Sciatic nerve (tissue), 2 donors: ENCODE results near the gene MTG2. TPM values are rescaled to one million over a fixed set of nuclear protein-coding genes. Genes with fewer than 3 reads are reported as not detected.
A peak's percentile ranks its signal among the peaks of the same experiment; 100 is the strongest.

Experiments used
- ATAC-seq: fragments of 200-7000 bp; cut with Tn5 transposase; one replicate; pipeline ENCODE4 v1.9.1; 2020; ENCODE audit warnings: mild to moderate bottlenecking, moderate library complexity
- DNase-seq: peaks from one replicate; pipeline ENCODE4 v3.0.0-alpha.2; 2020; ENCODE audit warnings: low spot score
- intact Hi-C: fragments of 100-400 bp; cut with DNase I; formaldehyde crosslinking; loops from one replicate; pipeline ENCODE4 v1.14.2; 2022
- total RNA-seq: library from RNA; stranded (reverse); fragmentation: NEBNext Ultra II Directional; extraction: Animal tissue kit (Norgen Biotek cat#: 25700); gene quantifications from one replicate; pipeline ENCODE4 v1.2.1, GENCODE V29; 2021
- donor health status: DM: no; HTN: no; CAD: no.
- donor health status: DM: no; HTN: no; CAD: no.

Gene MTG2, protein sequence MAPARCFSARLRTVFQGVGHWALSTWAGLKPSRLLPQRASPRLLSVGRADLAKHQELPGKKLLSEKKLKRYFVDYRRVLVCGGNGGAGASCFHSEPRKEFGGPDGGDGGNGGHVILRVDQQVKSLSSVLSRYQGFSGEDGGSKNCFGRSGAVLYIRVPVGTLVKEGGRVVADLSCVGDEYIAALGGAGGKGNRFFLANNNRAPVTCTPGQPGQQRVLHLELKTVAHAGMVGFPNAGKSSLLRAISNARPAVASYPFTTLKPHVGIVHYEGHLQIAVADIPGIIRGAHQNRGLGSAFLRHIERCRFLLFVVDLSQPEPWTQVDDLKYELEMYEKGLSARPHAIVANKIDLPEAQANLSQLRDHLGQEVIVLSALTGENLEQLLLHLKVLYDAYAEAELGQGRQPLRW
- total RNA-seq = 31.4 TPM

DNA sequence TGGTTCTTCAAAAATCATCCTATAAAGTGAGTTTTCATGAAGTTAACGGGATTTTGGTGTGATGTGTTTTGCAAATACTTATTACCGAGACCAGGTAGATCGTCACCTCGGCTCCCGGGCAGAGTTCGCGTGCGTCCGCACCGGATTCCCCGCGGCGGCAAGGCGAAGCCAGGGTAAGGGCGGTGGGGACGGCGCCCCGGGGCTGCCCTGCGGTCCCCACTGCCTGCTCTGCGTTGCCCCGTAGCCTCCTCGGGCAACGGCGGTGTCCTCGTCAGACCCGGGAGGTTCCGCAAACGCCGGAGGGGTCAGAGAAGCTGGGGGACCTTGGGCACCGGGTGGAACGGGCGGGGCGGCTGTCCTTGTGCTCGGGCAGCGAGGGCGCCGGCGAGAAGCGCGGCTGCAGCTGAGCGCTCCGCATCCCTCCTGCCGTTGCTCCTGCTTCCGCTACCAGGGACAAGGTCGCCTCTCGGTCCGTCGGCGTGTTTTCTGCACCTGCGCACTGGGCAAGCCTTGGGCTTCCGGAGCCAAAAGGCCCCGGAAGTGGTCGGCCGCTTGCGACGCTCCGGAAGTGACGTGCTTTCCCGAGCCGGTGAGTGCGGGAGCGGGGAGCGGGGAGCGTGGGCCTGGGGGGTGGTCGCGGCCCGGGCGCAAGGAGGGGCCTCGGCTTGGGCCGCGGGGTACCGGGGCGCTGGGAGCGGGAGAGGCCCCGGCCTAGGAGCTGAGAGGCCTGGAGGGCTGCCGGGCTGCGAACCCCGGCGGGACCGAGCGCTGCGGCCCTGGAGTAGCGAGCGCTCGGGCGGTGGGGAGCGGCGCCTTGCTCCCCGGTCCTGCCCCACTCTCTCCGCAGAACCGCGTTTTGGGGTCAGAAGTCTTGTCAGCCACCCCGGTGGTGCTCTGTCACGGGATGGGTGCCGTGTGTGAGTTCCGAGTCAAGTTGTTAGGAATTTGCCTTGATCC, at the start of gene MTG2:
Gene MTG2 (plus strand): TSS at position 560 of the 957 bp plus-strand sequence. CDS start 10,393 bp downstream, outside the sequence.
- ATAC-seq = peak; percentile 98
- DNase-seq = peak; percentile 96
- intact Hi-C loops = loop anchor here (5.0 kb wide), 1 partner anchor 175 kb away; no protein-coding TSS in a partner anchor

DNA sequence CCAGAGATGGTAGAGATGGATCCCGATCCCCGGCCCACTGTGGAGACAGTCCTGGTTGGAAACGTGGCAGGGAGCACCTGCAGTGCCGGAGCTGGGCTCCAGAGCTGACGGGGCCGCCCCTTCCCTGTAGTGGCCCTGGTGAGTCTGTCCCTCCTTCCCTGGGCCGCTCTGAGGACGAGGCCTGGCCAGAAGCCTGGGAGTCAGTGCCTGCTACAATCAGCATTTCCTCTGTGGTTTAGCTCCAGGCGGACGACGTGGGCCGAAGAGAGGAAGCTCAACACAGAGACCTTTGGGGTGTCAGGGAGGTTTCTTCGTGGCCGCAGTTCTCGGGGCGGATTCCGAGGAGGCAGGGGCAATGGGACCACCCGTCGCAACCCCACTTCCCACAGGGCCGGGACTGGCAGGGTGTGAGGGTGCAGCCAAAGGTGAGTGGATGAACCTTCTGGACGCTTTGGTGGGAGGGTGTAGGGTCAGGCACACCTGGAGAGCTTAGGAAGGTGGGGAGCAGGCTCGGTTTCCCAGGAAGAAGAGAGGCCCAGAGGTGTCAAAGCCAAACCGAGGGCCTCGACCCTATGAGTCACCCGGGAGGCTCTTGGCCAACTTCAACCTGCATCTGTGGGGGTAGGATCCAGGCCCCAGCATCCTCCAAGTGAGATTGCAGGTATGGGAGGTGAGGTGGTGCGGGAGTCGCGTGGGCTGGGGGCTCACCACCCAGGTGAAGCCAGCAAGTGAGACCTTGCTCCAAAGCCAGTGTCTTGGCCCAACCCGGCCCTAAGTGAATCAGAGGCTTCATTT, 49.6 kb upstream of the MTG2 start:
- ATAC-seq (peak; percentile 37), DNase-seq (no peak)
- intact Hi-C loops = no loop called here

DNA sequence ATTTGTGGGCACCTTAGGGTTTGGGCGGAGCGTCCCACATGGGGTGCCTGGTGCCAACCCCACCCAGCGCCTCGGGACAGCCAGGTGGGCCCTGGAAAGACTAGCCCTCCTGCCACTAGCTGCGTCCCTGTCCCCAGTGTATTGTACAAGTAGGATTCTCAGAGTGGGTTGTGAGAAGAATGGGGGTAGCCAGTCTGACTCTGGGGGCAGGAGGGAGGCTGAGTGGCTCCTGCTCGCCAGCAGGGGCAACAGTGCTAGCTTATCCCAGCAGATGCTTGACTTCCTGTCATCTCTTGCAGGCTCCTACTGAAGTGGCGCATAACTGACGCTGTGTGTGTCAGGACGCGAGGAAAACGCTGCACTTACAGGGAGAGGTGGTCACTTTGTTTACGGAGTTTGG, 49.0 kb upstream of the MTG2 start:
- ATAC-seq (no peak), DNase-seq (no peak)
- intact Hi-C loops = no loop called here

DNA sequence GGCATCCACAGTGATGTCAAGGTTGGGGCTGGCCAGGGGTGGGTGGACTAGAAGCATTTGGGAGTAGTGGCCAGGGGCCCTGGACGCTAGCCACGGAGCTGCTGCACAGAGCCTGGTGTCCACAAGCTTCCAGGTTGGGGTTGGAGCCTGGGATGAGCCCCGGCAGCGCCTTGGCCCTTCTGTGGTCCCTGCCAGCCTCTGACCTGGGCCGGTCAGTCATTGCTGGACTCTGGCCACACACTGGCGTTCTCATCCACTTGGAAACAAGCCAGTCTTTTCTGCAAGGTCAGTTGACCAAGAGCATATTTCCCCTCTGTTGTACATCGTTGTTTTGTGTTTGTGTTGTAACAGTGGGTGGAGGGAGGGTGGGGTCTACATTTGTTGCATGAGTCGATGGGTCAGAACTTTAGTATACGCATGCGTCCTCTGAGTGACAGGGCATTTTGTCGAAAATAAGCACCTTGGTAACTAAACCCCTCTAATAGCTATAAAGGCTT, 48.0 kb upstream of the MTG2 start:
- intact Hi-C loops = no loop called here
- ATAC-seq (peak; percentile 27), DNase-seq (no peak)

DNA sequence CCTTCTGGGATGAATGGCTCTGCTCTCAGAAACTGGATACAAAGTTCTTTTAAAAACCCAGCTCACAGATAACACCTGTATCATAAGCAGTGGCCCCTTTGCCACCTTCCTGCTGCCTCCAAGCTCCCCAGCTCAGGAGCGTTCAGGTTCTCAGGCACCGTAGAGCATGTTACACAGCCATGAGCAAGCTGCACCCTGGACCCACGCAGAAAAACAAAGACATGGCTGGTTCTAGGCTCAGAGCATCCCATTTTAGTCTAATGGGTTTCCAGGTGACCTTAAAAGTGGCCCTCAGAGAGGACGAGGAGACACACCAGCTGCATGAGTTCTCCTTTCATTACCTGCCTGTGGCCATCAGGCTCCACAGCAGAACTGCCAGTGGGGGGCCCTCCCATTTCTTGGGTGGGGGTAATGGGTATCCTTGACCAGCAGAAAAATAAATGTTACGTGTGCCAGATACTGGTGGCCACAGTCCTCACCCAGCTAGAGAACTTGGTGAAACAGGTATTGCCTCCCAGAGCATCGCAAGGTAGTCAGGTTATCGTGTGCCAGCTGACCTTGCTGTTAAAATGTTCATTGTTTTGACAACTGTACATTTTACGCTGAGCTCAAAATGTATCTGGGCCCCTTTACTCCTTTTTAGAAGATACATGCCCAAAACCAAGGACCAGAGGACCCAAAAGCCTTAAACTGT, 47.1 kb upstream of the MTG2 start:
- ATAC-seq (no peak), DNase-seq (no peak)
- intact Hi-C loops = no loop called here

DNA sequence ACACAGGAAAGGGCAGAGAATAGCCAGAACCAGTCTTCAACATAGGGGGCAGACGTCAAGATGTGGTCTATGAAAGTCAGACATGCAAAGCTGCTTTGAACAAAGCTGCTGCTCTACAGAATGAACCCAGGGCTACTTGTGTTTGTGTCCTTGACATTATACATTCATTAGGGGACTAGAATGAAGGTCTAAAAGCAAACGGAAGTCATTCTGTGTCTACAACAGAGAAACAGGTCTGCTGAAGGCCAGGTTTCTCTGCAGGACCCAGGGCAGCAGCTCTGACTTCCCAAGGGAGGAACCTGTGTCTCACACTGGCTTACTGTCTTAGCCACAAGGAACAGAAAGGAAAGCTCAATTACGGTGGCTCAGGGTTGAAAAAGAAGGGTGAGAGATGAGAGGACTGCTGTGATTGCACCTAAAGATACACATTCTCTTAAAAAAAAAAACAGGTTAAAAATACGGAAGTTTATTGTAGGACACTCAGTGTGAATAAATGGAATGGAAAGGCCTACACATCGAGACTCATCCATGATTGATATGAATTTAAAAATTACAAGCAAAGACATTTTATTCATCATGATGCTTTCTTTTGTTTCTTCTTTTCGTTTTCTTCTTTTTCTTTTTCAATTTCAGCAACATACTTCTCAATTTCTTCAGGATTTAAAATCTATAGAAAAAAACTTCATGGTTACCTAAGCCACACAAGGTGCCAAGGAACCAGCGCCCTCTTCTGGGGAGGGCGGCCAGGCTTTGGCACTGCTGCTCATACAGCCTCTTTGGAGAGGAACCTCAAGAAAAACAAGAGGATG, 46.3 kb upstream of the MTG2 start:
- intact Hi-C loops = no loop called here
- DNase-seq = peak; percentile 79
- ATAC-seq = peak; percentile 63

DNA sequence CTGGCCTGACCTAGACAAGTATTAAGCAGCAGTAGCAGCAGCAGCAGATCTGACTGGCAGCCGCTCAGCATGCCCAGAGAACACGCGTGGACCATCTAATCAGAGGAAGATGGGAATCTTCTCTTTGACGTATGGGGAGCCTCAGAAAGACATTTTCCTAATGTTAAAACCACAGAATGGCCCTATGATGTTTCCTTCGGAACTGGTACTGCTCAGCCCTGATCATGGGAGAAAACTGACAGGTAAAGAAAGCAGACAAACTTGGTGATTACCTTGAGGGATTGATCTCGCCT, 45.8 kb upstream of the MTG2 start:
- intact Hi-C loops = no loop called here
- ATAC-seq (no peak), DNase-seq (no peak)

DNA sequence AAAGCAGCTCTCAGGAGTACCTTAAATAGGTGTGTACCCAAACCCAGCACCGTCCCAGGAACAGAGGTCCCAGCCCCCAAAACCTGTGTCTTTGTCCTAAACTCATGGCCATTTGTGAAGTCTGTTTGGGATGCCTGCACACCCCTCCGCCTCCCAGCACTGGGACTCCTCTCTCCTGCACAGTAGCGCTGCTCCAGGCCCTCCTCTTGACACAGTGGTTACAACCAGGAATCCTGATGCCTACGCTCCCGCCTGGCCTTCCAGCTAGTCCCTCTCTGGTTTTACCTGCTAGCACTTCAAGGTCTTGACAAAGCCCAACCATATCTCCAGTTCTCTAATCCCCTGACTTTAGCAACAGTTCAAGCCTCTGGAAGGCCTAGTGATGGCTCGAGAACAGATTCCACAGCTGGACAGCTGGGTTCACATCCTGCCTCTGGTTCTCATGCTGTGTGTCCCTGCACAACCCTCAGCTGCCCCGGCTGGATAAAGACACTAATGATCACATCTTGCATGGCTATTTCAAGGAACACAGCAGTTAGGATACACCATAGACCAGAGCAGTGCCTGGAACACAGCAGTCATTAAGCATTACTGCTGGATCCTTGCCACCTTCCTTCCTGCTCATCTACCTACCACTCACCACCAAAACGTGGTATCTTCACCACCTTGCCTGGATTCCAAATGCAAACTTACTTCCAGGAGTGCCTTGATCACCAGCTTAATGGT, 45.2 kb upstream of the MTG2 start:
- intact Hi-C loops = no loop called here
- DNase-seq = no peak

DNA sequence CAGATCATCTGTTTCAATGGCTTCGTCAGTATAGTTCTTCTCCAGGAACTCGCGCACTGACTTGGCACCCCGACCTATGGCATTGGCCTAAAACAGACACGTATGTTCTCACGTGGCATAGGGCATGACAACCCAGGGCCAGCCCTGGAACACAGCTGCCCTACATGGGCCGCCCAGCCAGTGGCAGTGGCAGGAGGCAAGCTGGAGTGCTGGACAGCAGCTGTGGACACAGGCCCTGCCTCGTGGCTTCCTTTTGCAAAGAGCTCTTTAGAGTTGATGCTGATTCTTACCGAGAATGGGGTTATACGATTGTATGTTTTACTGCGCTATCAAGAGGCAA, 44.7 kb upstream of the MTG2 start:
- no peak for DNase-seq
- ATAC-seq = no peak
- intact Hi-C loops = no loop called here

More for the DNA sequence above, 45.2 kb upstream of the MTG2 start:
- ATAC-seq = no peak

DNA sequence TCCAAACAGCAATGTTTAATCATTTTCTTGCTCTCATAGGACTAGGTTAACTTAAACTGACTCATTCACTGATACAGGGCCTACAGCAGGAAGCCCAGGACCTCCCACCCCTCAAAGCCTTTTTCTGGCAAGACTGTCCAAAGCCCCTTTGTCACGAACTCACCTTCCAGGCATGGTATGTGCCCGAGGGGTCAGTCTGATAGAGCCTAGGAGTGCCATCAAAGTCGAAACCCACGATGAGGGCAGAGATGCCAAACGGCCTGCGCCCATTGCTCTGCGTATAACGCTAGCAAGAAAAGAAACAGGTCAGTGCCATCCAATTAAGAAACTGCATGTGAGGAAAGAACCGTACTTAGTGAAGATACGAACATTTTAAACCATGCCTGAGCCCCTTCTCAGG, 43.9 kb upstream of the MTG2 start:
- intact Hi-C loops = no loop called here
- DNase-seq (no peak), ATAC-seq (no peak)

DNA sequence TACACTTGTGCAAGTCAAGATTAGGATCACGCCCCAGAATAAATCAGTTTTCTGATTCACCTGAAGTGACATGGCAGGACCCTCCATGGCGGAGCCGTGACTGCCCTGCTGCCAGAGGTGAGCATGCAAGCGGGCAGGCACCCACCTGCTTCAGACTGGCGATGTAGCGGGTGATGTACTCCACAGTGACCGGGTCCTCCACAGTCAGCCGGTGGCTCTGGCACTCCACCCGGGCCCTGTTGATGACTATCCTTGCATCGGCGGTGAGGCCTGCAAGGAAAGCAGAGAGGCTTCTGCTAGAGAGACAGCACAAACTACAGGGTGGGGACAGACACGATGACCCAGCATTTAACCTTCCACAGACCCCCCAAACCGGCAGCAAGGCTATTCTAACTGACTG, 43.2 kb upstream of the MTG2 start:
- intact Hi-C loops = no loop called here
- ATAC-seq (no peak), DNase-seq (no peak)

DNA sequence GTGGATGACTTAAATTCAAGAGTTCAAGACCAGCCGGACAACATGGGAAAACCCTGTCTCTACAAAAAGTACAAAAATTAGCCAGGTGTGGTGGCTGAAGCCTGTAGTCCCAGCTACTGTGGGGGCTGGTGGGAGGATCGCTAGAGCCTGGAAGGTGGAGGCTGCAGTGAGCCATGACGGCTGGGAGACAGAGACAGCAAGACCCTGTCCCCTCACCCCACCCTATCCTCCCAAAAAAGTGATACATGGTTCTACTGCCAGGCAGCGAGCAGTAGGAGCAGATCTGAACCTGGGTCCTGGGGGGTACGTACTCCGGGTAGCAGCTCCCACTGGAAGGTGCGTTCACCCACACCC, 41.8 kb upstream of the MTG2 start:
- ATAC-seq (no peak), DNase-seq (no peak)
- intact Hi-C loops = no loop called here

DNA sequence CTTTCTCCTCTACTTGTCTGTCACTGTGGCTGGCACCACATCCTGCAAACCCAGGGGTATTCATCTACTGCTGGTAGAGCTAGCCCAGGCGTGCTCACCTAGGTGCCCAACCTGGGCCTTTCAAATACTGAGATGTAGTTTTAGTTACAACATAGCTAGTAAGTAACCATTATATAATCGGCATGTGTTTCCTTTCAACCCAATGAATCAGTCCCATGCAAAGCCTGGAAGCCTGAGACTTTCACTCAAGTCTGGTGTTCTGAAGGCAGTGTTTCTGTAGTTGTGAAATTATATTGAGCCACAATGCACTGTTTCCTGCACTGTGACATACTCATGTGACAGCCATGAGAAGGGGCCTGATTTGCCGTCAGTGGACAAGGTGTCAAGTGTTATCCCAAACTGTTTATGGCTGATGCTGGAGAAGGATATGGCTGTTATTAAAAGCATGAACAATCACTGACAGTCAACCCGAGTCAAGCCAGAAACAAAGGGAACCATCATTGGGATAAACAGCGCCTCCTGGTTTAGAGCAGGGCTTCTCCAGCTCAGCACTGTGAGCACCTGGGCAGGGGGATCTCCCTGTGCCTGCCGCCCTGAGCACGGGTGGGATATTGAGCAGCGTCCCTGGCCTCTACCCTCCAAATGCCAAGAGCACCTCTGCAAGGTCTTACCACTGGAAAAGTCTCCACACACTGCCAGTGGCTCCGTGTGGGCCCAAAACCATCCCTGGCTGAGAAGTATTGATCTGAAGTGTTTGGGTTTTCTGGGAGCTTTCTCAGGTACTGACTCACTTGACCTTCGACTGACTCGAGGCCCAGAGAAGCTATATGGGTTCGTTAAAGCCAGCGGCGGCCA, 41.2 kb upstream of the MTG2 start:
- ATAC-seq = no peak
- intact Hi-C loops = no loop called here
- no peak for DNase-seq

DNA sequence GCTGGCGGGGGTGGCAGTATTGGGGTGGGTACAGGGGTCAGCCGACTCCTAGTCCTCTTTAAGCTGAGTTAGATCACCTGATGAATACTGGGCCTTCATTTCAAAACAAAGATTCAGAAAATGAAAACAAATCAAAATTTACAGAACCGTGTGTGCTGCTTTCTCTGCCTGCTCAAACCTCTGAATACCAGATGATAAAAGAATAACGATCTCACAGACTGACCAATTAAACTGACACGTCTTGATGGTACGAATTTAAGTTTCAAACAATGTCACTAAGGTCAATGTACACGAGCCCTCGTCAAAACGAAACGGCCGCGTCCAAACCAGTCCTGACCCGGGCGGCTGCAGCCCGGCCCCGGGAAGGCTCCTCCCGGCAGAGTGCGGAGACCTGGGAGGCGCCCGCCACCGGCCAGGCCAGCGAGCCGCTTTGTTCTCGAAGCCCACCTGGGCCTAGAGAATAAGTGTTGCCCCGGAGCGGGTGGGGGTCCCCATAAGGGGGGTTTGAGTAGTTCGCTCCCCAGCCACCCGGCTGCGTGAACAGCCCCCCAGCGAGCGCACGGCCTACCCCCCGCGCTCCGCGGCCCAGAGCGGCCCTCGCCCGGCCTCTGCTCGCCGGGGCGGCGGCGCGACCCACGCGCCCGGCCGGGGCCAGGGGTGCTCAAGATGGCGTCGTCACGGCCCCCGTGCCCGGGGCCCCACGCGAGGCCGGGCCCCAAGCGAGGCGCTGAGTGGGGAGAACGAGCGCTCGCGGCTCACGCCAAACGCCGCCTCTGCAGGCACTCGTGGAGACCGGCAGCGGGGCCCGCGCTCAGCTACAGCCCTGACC, 40.4 kb upstream of the MTG2 start:
- ATAC-seq (peak; percentile 10), DNase-seq (no peak)
- intact Hi-C loops = no loop called here

DNA sequence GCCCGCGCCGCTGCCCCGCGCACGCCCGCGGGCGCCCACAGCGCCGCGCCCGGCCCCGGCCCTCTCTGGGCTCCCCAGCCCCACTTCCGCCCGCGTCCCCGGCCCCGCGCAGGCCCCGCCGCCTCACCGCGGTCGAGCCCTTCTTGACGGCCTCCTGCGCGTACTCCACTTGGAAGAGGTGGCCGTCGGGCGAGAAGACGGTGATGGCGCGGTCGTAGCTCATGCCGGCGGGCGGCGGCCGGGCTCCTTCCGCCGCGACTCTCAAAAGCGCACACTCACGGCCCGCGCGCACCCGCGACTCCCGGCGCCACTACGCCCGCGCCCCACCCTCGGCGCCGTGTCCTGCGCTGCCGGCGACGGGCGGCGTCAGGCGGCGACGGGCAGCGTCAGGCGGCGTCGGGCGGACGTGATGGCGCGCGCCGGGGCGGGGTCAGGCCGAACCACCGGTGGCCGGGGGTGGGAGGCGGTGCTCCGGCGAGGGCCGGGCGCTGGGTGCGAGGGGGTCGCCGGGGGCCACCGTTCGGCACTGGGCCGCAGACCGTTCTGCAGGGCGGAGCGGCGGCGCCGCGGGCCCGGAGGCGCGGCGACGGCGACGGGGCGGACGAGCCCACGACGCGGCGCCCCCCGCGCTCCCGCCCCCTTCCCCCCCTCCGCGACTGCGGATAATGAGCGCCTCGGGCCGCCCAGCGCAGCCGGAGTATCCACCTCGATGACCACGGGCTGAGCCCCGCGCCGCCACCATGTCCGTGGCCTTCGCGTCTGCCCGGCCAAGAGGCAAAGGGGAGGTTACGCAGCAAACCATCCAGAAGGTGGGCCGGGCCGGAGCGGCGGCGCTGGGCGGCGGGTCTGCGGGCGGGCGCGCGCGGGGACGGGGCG, 39.5 kb upstream of the MTG2 start, which contains the start of the genes PSMA7 and SS18L1:
Gene PSMA7 (minus strand): TSS at position 314 of the 876 bp plus-strand sequence. CDS start 91 bp downstream, at position 223.
Gene SS18L1 (plus strand): TSS at position 689 of the 876 bp plus-strand sequence. CDS start 52 bp downstream, at position 741.
- intact Hi-C loops = no loop called here
- DNase-seq = peak; percentile 91
- peak; percentile 92 for ATAC-seq
